ENCODE data around the gene TMEM158. TPM values are rescaled to one million over a fixed set of nuclear protein-coding genes. Genes with fewer than 3 reads are reported as not detected.

TMEM158 gene
- total RNA-seq, 4 donors from 2014 or later: 0.97 to 4.6 (median 2.2) TPM

GRCh38 chr3:45205126-45205525 lies 21.0 kb downstream of the TMEM158 start:
- Histone ChIP-seq H3K9me3 (no peaks in the 10 kb centered on the region), H3K4me1 (peaks cover 25% of the 10 kb centered on the region), H3K4me3 (no peak overlapping the region), H3K27ac (no peak overlapping the region), H3K27me3 (no peaks in the 10 kb centered on the region), H3K36me3 (no peaks in the 10 kb centered on the region)
- no peak for DNase-seq (ENCODE audit: low spot score in 2 of 2)
- peak in 1 of 3 donors; percentile 18 for TF ChIP-seq POLR2AphosphoS5 (IDR thresholded peaks at IDR 0.05)
- TF ChIP-seq POLR2A (IDR thresholded peaks at IDR 0.05): no peak
- TF ChIP-seq CTCF (IDR thresholded peaks at IDR 0.05): no peak
- TF ChIP-seq EP300 (IDR thresholded peaks at IDR 0.05): no peak

DNA sequence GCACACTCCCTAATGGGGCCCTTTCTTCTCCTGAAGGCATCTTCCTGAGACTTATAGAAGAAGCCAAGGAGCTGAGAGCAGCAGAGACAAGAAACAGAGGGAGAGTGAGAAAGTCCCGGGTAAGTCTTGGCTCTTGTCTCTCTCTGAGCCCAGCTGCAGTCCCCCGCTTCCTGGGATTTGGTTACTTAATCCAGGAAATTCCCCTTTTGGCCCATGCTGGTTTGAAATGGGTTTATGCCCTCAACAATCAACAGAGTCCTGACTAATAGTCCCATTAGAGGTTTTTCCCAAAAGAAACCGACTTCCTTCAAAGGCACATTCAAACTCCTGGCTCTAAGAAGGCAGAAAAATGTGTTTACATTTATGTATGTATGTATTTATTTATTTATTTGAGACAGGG lies 22.0 kb downstream of the TMEM158 start:
- H3K27me3 ChIP-seq: no peaks in the 10 kb centered on the region
- no peak overlapping the region for H3K27ac ChIP-seq
- no peak overlapping the region for H3K4me3 ChIP-seq
- H3K36me3 ChIP-seq: no peaks in the 10 kb centered on the region
- H3K4me1 ChIP-seq: peaks cover 26% of the 10 kb centered on the region
- 46% methylated on average over 3 of the region's 3 CpGs for WGBS
- no peak for DNase-seq (ENCODE audit: low spot score in 2 of 2)
- no peak for TF ChIP-seq POLR2A (IDR thresholded peaks at IDR 0.05)
- H3K9me3 ChIP-seq: no peaks in the 10 kb centered on the region

DNA sequence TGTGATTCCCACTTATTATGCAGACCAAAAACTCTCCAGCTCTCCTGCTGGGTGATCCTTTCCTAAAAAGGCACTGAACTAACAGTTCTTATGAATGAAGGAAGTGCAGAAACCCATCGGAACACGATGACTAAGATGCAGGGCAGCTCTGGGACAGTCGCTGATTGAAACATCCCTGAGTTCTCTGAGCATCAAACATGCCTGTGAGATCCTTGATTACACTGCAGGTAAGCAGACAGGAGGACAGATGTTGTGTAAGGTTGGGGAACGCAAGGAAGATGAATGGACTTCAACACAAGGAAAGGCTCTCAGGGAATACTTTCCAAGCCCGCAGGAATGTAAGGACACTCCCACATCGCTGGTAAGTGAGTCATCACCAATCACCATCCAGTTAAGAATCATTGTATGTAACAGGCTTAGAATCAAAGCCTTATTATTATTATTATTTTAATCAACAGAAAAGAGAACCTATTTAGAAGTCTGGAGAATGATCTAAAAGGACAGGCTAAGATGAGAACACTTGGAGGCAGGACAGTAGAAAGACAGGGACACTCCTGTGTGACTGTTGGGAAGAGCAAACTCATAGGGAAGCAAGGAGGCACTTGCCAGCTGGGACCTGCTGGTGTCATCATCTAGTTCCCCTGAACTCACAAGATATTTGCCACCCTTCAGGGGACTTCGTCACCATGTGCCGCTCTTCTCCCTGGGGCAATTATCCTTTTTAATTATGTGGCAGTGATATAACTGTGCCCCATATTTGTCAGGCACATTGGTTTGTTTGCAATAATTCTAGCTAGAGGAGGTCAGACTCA lies 26.0 kb downstream of the TMEM158 start:
- 41% methylated on average over 8 of the region's 8 CpGs for WGBS
- Histone ChIP-seq H3K4me3 (no peak overlapping the region), H3K27ac (no peak overlapping the region), H3K9me3 (no peaks in the 10 kb centered on the region), H3K4me1 (peaks cover 13% of the 10 kb centered on the region), H3K36me3 (no peaks in the 10 kb centered on the region), H3K27me3 (no peaks in the 10 kb centered on the region)
- TF ChIP-seq POLR2AphosphoS5 (IDR thresholded peaks at IDR 0.05) (no peak), EP300 (IDR thresholded peaks at IDR 0.05) (no peak), POLR2A (IDR thresholded peaks at IDR 0.05) (no peak), CTCF (IDR thresholded peaks at IDR 0.05) (no peak)
- no peak for DNase-seq (ENCODE audit: low spot score in 2 of 2)

DNA sequence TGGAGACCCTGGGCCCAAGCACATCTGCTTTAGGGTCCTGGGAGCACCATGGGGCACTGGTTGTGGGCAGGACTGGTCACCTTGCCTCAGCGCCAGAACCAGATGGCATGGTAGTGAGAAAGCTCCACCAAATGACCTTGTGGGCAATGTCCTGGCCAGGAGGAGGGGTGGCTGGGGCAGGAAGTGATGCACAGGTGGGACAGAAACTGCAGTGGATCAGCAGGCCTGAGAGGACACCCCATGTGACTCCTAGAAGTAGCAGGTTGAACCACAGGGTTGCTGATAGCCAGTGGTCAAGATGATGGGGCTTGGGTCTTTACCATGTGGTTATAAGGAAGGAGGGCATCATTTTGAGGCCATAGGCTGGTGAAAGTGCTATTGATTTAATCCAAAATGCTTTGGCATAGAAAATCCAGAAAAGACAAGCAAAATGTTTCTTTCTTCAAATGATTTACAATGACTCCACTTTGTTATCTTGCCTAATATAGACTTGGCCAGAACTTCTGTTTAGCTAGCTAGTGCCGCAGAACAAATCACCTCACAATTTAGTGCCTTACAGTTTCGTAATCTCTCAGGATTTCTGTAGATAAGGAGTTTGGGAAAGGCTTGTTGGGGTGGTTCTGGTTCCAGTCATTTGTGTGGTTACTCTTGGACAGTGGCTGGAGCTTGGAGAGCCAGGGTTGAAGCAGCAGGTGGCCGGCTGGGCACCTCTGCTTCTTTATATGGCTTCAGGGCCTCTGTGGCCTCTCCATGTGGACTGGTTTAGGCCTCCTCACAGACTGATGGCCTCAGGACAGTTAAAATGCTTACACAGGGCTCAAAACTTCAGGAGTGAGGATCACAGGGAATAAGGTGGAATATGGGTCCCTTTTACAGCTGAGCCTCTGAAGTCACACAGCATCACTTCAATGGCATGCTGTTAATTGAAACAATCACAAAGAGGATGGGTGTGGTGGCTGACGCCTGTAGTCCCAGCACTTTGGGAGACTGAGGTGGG lies 27.5 kb downstream of the TMEM158 start:
- H3K36me3 ChIP-seq: no peaks in the 10 kb centered on the region
- no peak overlapping the region for H3K27ac ChIP-seq
- no peak overlapping the region for H3K4me3 ChIP-seq
- no peaks in the 10 kb centered on the region for H3K9me3 ChIP-seq
- no peak for DNase-seq (ENCODE audit: low spot score in 2 of 2)
- H3K27me3 ChIP-seq: no peaks in the 10 kb centered on the region
- 81% methylated on average over 4 of the region's 5 CpGs for WGBS
- no peak for TF ChIP-seq POLR2A (IDR thresholded peaks at IDR 0.05)
- no peak for TF ChIP-seq POLR2AphosphoS5 (IDR thresholded peaks at IDR 0.05)
- no peak for TF ChIP-seq CTCF (IDR thresholded peaks at IDR 0.05)
- TF ChIP-seq EP300 (IDR thresholded peaks at IDR 0.05): no peak
- peaks cover 5% of the 10 kb centered on the region for H3K4me1 ChIP-seq

GRCh38 chr3:45194791-45195190 lies 31.3 kb downstream of the TMEM158 start:
- Histone ChIP-seq H3K27ac (no peak overlapping the region), H3K4me1 (peaks cover 5% of the 10 kb centered on the region), H3K27me3 (no peaks in the 10 kb centered on the region), H3K9me3 (no peaks in the 10 kb centered on the region), H3K4me3 (no peak overlapping the region), H3K36me3 (no peaks in the 10 kb centered on the region)
- TF ChIP-seq EP300 (IDR thresholded peaks at IDR 0.05) (no peak), POLR2A (IDR thresholded peaks at IDR 0.05) (no peak), CTCF (IDR thresholded peaks at IDR 0.05) (no peak), POLR2AphosphoS5 (IDR thresholded peaks at IDR 0.05) (no peak)
- WGBS: 93% methylated on average over 5 of the region's 5 CpGs
- no peak for DNase-seq (ENCODE audit: low spot score in 2 of 2)
